ENCODE measurements around the gene DDA1. TPM values are rescaled to one million over a fixed set of nuclear protein-coding genes. Genes with fewer than 3 reads are reported as not detected.

The DDA1 gene
- total and polyA plus RNA-seq, 2 experiments from 2014 or later = 43.1 to 60.0 TPM

Other genes starting within 250 kb of the DDA1 start
- 2.8 and 6.3 TPM in 2 replicates for gene HAUS8, start 234.1 kb upstream of the DDA1 start, total RNA-seq
- 5.5 and 8.5 TPM in 2 replicates for gene HAUS8, start 234.1 kb upstream of the DDA1 start, polyA plus RNA-seq
- gene MYO9B, start 233.8 kb upstream of the DDA1 start, total RNA-seq = 29.1 and 32.4 TPM in 2 replicates
- 29.3 and 29.9 TPM in 2 replicates for gene MYO9B, start 233.8 kb upstream of the DDA1 start, polyA plus RNA-seq
- 22.4 and 26.9 TPM in 2 replicates for gene USE1, start 94.2 kb upstream of the DDA1 start, total RNA-seq
- 42.6 and 46.7 TPM in 2 replicates for gene USE1, start 94.2 kb upstream of the DDA1 start, polyA plus RNA-seq
- 9.5 and 15.3 TPM in 2 replicates for gene OCEL1, start 83.3 kb upstream of the DDA1 start, total RNA-seq
- 44.7 and 47.7 TPM in 2 replicates for gene OCEL1, start 83.3 kb upstream of the DDA1 start, polyA plus RNA-seq
- 116 and 133 TPM in 2 replicates for gene NR2F6, start 63.6 kb upstream of the DDA1 start, total RNA-seq
- gene NR2F6, start 63.6 kb upstream of the DDA1 start, polyA plus RNA-seq = 157 and 169 TPM in 2 replicates
- 3.0 TPM in 1 of 2 replicates, not detected in the other for gene USHBP1, start 44.8 kb upstream of the DDA1 start, total RNA-seq
- 0.98 and 1.2 TPM in 2 replicates for gene USHBP1, start 44.8 kb upstream of the DDA1 start, polyA plus RNA-seq
- 63.8 and 71.4 TPM in 2 replicates for gene BABAM1, start 42.1 kb upstream of the DDA1 start, total RNA-seq
- gene BABAM1, start 42.1 kb upstream of the DDA1 start, polyA plus RNA-seq = 94.1 and 97.9 TPM in 2 replicates
- 0.28 and 0.90 TPM in 2 replicates for gene ANKLE1, start 27.7 kb upstream of the DDA1 start, total RNA-seq
- 0.29 and 0.58 TPM in 2 replicates for gene ANKLE1, start 27.7 kb upstream of the DDA1 start, polyA plus RNA-seq
- 12.9 and 15.9 TPM in 2 replicates for gene ABHD8, start 6.1 kb upstream of the DDA1 start, total RNA-seq
- gene ABHD8, start 6.1 kb upstream of the DDA1 start, polyA plus RNA-seq = 17.6 and 19.3 TPM in 2 replicates
- gene MRPL34, start 3.7 kb upstream of the DDA1 start, total RNA-seq = 47.7 and 61.1 TPM in 2 replicates
- 113 and 131 TPM in 2 replicates for gene MRPL34, start 3.7 kb upstream of the DDA1 start, polyA plus RNA-seq
- gene ANO8, start 25.3 kb downstream of the DDA1 start, total RNA-seq = 4.6 and 7.3 TPM in 2 replicates
- gene ANO8, start 25.3 kb downstream of the DDA1 start, polyA plus RNA-seq = 1.1 and 1.9 TPM in 2 replicates
- 18.1 and 20.9 TPM in 2 replicates for gene GTPBP3, start 28.0 kb downstream of the DDA1 start, total RNA-seq
- gene GTPBP3, start 28.0 kb downstream of the DDA1 start, polyA plus RNA-seq = 13.2 and 18.1 TPM in 2 replicates
- 1.4 and 1.8 TPM in 2 replicates for gene PLVAP, start 67.8 kb downstream of the DDA1 start, total RNA-seq
- 2.5 and 5.3 TPM in 2 replicates for gene PLVAP, start 67.8 kb downstream of the DDA1 start, polyA plus RNA-seq
- gene CCDC194, start 84.6 kb downstream of the DDA1 start, total RNA-seq = not detected in 2 replicates
- gene CCDC194, start 84.6 kb downstream of the DDA1 start, polyA plus RNA-seq = 0.80 TPM in 1 of 2 replicates, not detected in the other
- gene BST2, start 96.1 kb downstream of the DDA1 start, total RNA-seq = 43.2 and 50.1 TPM in 2 replicates
- 129 and 195 TPM in 2 replicates for gene BST2, start 96.1 kb downstream of the DDA1 start, polyA plus RNA-seq
- 36.1 and 46.4 TPM in 2 replicates for gene MVB12A, start 110.5 kb downstream of the DDA1 start, total RNA-seq
- gene MVB12A, start 110.5 kb downstream of the DDA1 start, polyA plus RNA-seq = 65.2 and 77.1 TPM in 2 replicates
- gene TMEM221, start 139.1 kb downstream of the DDA1 start, total RNA-seq = 1.0 and 1.2 TPM in 2 replicates
- gene TMEM221, start 139.1 kb downstream of the DDA1 start, polyA plus RNA-seq = 2.0 and 2.5 TPM in 2 replicates
- not detected in 2 replicates for gene NXNL1, start 151.4 kb downstream of the DDA1 start, total RNA-seq
- 0.17 TPM in 1 of 2 replicates, not detected in the other for gene NXNL1, start 151.4 kb downstream of the DDA1 start, polyA plus RNA-seq
- 6.2 and 8.7 TPM in 2 replicates for gene SLC27A1, start 161.0 kb downstream of the DDA1 start, total RNA-seq
- gene SLC27A1, start 161.0 kb downstream of the DDA1 start, polyA plus RNA-seq = 8.6 and 10.9 TPM in 2 replicates
- gene PGLS, start 202.1 kb downstream of the DDA1 start, total RNA-seq = 89.9 and 94.4 TPM in 2 replicates
- 98.7 and 122 TPM in 2 replicates for gene PGLS, start 202.1 kb downstream of the DDA1 start, polyA plus RNA-seq
- gene COLGALT1, start 246.1 kb downstream of the DDA1 start, total RNA-seq = 55.4 and 61.3 TPM in 2 replicates
- 54.9 and 58.9 TPM in 2 replicates for gene COLGALT1, start 246.1 kb downstream of the DDA1 start, polyA plus RNA-seq

Measured in hepatocyte (in vitro differentiated cells).